ENCODE data around the gene PRKG2.

PRKG2 gene

GRCh38 chr4:81152839-81153713 lies 61.9 kb downstream of the PRKG2 start:
- DNase-seq: no peak

GRCh38 chr4:81149976-81150375 lies 65.0 kb downstream of the PRKG2 start:
- no peak for DNase-seq

DNA sequence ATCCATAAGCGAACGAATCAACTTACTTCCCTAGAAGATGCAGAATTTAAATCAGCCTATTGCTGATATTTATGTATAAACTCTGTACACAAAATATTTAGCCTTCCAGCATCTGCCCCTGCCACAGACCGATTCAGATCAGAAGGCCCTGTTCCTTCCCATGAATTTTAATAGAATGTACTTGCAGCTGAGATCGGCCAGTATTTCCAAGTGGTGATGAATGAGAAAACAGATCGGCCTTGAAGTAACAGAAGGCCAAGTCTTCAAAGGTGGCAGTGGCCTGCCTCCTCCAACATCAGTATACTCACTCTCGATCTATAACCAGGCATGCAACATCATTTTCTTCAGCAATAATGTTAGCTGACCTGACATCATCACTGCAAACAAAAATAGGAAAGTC lies 66.4 kb downstream of the PRKG2 start:
- no peak for DNase-seq

- no peak for DNase-seq
Measured at GRCh38 chr4:81146466-81146865, 68.6 kb downstream of the PRKG2 start.

- no peak for DNase-seq
Measured at GRCh38 chr4:81143183-81143582, 71.8 kb downstream of the PRKG2 start.

DNA sequence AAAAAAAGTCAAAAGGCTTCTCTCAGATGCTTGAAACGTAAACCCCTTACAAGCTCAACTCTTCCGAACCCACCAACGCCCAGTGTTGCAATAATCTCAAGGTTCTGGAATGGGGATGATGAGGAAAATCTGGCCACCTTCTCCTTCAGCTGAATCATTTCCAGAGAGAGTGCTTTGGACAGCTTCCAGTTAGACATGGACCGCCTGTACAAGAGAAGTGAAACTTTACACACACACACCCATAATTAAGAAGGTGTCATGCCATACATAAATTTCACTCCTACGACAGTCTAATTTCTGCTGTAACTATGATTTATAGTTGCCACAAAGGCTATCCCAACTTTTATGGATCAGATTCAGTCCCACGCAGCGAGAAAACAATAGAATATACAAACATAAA lies 72.3 kb downstream of the PRKG2 start:
- DNase-seq: no peak

DNA sequence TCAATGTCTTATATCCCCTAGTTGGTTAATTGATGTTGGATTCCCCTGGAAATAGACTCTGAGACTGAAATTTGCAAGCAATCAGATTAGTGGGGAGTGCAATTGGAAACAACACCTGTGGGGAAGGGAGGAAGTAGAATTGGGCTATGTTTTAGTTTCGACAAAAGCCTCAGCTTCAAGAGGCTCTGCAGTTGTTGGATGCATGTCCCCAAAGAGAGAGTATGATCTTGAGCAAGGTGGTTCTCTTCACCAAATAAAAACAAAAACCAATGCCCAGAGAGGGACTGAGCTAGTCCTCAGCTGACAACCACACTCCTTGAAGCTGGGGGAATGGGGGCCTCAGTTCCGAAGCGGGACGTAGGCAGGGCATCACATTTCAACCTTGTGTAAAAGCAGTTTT lies 77.1 kb downstream of the PRKG2 start:
- DNase-seq: no peak

- no peak for DNase-seq
Measured at GRCh38 chr4:81137446-81137845, 77.6 kb downstream of the PRKG2 start.

DNA sequence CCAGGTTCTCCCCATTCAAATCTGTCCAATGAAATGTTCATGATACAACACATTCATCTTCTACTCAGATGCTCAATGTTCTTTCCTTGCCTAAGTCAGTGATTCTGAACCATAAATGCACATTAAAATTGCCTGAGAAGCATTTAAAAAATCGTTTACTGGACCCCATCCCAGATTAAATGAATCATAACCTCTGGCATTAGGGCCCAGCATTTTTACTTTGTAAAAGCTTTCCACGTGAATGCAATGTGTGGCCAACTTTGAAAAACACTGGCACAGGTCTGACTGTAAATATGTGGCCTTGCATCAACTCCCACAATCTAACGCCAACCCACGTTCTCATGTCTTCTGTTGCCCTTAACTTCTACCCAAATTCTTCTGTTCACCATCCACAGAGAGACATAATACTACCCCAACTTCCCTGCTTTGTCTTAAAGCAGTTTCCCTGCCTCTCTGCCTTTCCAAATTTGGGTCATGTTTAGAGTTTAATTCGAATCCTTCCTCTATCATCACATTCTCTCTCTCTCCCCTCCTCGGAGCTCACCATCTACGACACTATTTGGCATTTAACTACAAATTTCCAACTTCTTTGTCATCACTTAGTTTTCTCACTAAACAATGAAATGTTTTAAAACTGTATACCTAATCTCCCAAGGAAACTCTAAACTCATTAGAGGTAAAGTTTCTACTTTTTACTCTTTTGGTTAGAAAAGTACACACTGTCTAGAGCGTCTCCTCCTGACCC lies 78.7 kb downstream of the PRKG2 start:
- no peak for DNase-seq

DNA sequence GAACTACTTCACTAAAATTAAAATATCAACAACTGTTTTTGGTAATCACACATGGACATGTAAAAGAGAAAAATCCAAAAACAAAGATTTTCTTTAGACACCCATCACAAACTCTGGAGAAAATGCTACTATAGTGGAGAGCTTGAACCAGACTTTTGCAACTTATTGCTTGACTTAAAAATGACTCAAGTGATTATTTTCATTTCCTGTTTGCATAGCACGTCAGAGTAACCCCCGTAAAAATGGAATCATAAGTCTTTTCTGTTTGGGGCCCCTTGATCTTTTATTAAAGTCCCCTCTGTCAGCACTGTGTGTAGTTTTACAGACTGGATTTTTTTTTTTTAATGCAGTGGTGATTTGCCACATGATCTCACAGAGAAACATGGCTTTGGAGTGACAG lies 79.5 kb downstream of the PRKG2 start:
- no peak for DNase-seq

GRCh38 chr4:81131563-81131962 lies 83.5 kb downstream of the PRKG2 start:
- no peak for DNase-seq

DNA sequence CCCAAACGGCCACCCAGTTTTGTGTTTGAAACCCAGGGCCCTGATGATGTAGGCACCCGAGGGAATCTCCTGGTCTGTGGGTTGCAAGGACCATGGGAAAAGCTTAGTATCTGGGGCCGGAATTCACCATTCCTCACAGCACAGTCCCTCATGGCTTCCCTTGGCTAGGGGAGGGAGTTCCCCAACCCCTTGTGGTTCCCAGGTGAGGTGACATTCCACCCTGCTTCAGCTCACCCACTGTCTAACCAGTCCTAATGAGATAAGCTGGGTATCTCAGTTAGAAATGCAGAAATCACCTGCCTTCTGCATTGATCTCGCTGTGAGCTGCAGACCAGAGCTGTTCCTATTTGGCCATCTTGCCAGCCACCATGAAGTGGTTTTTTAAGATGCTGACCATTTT lies 84.0 kb downstream of the PRKG2 start:
- DNase-seq: no peak

DNA sequence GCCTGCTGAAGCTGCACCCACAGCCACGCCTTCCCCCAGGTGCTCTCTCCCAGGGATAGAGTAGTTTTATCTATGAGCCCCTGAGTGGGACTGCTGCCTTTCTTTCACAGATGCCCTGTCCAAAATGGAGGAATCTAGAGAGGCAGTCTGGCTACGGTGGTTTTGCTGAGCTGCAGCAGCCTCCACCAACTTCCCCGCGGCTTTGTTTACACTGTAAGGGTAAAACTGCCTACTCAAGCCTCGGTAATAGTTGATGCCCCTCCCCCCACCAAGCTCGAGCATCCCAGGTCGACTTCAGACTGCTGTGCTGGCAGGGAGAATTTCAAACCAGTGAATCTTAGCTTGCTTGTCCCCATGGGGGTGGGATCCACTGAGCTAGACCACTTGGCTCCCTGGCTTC lies 84.5 kb downstream of the PRKG2 start:
- DNase-seq: no peak

- DNase-seq: no peak
Measured at GRCh38 chr4:81120055-81120454, 95.0 kb downstream of the PRKG2 start.

- no peak for DNase-seq
Measured at GRCh38 chr4:81118086-81118485, 96.9 kb downstream of the PRKG2 start.

- DNase-seq: no peak
Measured at GRCh38 chr4:81116566-81116965, 98.5 kb downstream of the PRKG2 start.

DNA sequence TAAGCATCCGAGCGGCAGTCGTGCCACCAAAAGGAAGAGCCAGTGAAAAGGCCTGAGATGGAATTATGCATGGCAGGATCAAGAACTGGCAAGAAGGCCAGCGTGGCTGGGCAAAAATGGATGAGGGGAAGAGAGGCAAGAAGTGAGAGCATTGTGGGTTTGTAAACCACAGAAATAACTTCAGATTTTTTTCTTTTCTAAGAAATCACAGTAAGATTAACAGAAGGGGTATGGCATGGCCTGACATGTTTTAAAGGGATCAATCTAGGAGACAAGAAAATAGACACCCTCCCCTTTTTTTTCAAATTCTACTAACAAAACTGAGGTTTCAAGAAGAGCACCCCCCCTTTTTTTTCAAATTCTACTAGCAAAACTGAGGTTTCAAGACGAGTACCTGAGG lies 102.0 kb downstream of the PRKG2 start:
- no peak for DNase-seq

DNA sequence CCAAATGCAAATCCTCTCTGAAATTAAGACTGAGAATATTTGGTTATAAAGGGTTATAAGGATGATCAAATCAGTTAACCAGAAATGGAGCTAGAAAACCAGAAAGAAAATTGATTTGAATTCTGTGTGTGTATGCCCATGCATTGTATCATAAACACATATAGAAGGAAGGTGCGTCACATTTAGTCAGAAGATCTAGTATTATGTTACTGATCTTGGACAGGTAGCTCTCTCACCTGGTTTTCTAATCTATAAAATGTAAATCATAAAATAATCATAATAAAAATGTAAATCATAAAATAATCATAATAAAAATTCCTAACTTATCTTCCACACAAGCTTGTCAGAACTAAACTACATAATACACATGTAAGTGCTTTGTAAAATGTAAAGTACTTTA lies 105.7 kb downstream of the PRKG2 start:
- no peak for DNase-seq

- DNase-seq: no peak
Measured at GRCh38 chr4:81106150-81106549, 108.9 kb downstream of the PRKG2 start.

DNA sequence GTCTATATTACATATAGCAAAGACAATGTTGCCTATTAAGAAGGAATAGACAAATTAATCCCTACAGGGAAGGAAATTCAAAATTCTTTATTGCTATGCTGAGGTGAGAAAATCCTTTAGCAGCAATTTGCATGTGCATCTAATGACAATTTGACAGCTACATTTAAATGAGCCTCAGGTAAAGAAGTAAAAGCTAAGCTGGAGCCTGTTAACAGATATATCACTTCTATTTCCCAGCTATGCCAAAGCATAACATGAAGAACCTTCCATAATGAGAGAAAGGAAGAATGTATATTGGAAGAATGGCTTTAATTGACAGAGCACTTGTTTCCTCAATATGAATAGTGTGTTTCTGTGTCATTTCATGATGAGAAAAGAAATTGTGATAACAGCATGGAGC lies 112.9 kb downstream of the PRKG2 start:
- DNase-seq: no peak

- DNase-seq: no peak
Measured at GRCh38 chr4:81096566-81096965, 118.5 kb downstream of the PRKG2 start.

- no peak for DNase-seq
Measured at GRCh38 chr4:81095389-81095788, 119.6 kb downstream of the PRKG2 start.

- DNase-seq: no peak
Measured at GRCh38 chr4:81093720-81094401, 121.2 kb downstream of the PRKG2 start.

- DNase-seq: no peak
Measured at GRCh38 chr4:81085979-81086378, 129.0 kb downstream of the PRKG2 start.

Data from activated CD8-positive, alpha-beta memory T cell treated with anti-CD3 and anti-CD28 coated beads, Interleukin-2, amount 50 U/mL, for 48 hours (primary cell).